Raji (cell line): ENCODE measurements around the gene NCAPG2.

Experiments used
- POLR2A ChIP-seq: IDR thresholded peaks from 2 replicates; pipeline ENCODE4 v1.6.1; 2011; ENCODE audit warnings: low read depth, low read length, control low read depth; ENCODE audit not compliant: insufficient read depth

Gene NCAPG2

GRCh38 chr7:158702944-158703343, 1.7 kb downstream of the NCAPG2 start:
- no peak for TF ChIP-seq POLR2A

- TF ChIP-seq POLR2A = no peak
Measured at GRCh38 chr7:158702196-158702595, 2.4 kb downstream of the NCAPG2 start.

GRCh38 chr7:158700008-158700407, 4.6 kb downstream of the NCAPG2 start:
- no peak for TF ChIP-seq POLR2A

GRCh38 chr7:158699341-158699740, 5.3 kb downstream of the NCAPG2 start:
- no peak for TF ChIP-seq POLR2A

GRCh38 chr7:158698657-158699195, 5.9 kb downstream of the NCAPG2 start:
- TF ChIP-seq POLR2A = no peak

- no peak for TF ChIP-seq POLR2A
Measured at GRCh38 chr7:158695726-158696452, 8.7 kb downstream of the NCAPG2 start.

- no peak for TF ChIP-seq POLR2A
Measured at GRCh38 chr7:158695056-158695455, 9.5 kb downstream of the NCAPG2 start.

GRCh38 chr7:158694650-158695049, 10.0 kb downstream of the NCAPG2 start:
- TF ChIP-seq POLR2A = no peak

GRCh38 chr7:158689488-158689887, 15.1 kb downstream of the NCAPG2 start:
- TF ChIP-seq POLR2A = no peak

- TF ChIP-seq POLR2A = no peak
Measured at GRCh38 chr7:158687406-158687805, 17.2 kb downstream of the NCAPG2 start.

- TF ChIP-seq POLR2A = no peak
Measured at GRCh38 chr7:158685693-158686092, 18.9 kb downstream of the NCAPG2 start.

GRCh38 chr7:158684329-158684728, 20.3 kb downstream of the NCAPG2 start:
- TF ChIP-seq POLR2A = no peak

GRCh38 chr7:158683541-158683940, 21.1 kb downstream of the NCAPG2 start:
- TF ChIP-seq POLR2A = no peak

- TF ChIP-seq POLR2A = no peak
Measured at GRCh38 chr7:158682456-158682855, 22.1 kb downstream of the NCAPG2 start.

- no peak for TF ChIP-seq POLR2A
Measured at GRCh38 chr7:158680754-158681153, 23.9 kb downstream of the NCAPG2 start.

- TF ChIP-seq POLR2A = no peak
Measured at GRCh38 chr7:158676906-158677305, 27.7 kb downstream of the NCAPG2 start.
